ENCODE data around the gene SERPINA3.

GRCh38 chr14:94574336-94574735, 37.9 kb upstream of the SERPINA3 start:
- TF ChIP-seq EZH2 (IDR thresholded peaks at IDR 0.05; ENCODE audit: insufficient read depth, poor library complexity, severe bottlenecking): no peak
- no peak for TF ChIP-seq EZH2phosphoT487 (IDR thresholded peaks at IDR 0.05; ENCODE audit: insufficient read depth, low read depth)
